DOHH2 (cell line): Measurements from ENCODE around the gene SUPT4H1.
A peak's percentile ranks its signal among the peaks of the same experiment; 100 is the strongest.

ENCODE experiments used
- H3F3A ChIP-seq: fragments of 200-600 bp; sonication (generic), shearing (Covaris generic); 2 replicates; pipeline ENCODE4 v1.6.0; 2016; ENCODE audit warnings: antibody characterized with exemption, mild to moderate bottlenecking; ENCODE audit not compliant: control insufficient read depth, insufficient read depth
- H3K27ac ChIP-seq: fragments of 200-600 bp; sonication (generic); 2 replicates; pipeline ENCODE4 v1.5.1; 2014; ENCODE audit warnings: low read depth, mild to moderate bottlenecking, low read length, moderate library complexity
- H3K27me3 ChIP-seq: fragments of 200-600 bp; sonication (generic); 2 replicates; pipeline ENCODE4 v1.6.1; 2014; ENCODE audit warnings: mild to moderate bottlenecking, low read length, mixed read lengths; ENCODE audit not compliant: control insufficient read depth
- H3K36me3 ChIP-seq: fragments of 200-600 bp; sonication (generic); 2 replicates; pipeline ENCODE4 v1.6.1; 2014; ENCODE audit warnings: mild to moderate bottlenecking, low read length, moderate library complexity, mixed read lengths; ENCODE audit not compliant: control insufficient read depth
- H3K4me1 ChIP-seq: fragments of 200-600 bp; sonication (generic); 2 replicates; pipeline ENCODE4 v1.6.1; 2014; ENCODE audit warnings: mild to moderate bottlenecking, low read length, mixed read lengths; ENCODE audit not compliant: control insufficient read depth
- H3K4me2 ChIP-seq: fragments of 200-600 bp; sonication (generic); 2 replicates; pipeline ENCODE4 v1.6.0; 2014; ENCODE audit warnings: mild to moderate bottlenecking, low read length, moderate library complexity
- H3K4me3 ChIP-seq: fragments of 200-600 bp; sonication (generic); 2 replicates; pipeline ENCODE4 v1.5.1; 2014; ENCODE audit warnings: mild to moderate bottlenecking, low read length, mixed read lengths
- H3K79me2 ChIP-seq: fragments of 200-600 bp; sonication (generic); 2 replicates; pipeline ENCODE4 v1.6.1; 2014; ENCODE audit warnings: mild to moderate bottlenecking, low read length, mixed read lengths; ENCODE audit not compliant: control insufficient read depth
- H3K9me2 ChIP-seq: fragments of 200-600 bp; sonication (generic); replicated peaks from 2 replicates; pipeline ENCODE4 v1.6.1; 2014; ENCODE audit warnings: mild to moderate bottlenecking, low read length, mixed read lengths; ENCODE audit not compliant: control insufficient read depth
- H3K9me3 ChIP-seq: fragments of 200-600 bp; sonication (generic); 2 replicates; pipeline ENCODE4 v1.6.1; 2014; ENCODE audit warnings: antibody characterized with exemption, low read length, mixed read lengths; ENCODE audit not compliant: control insufficient read depth, insufficient read depth
- H4K20me1 ChIP-seq: fragments of 200-600 bp; sonication (generic); 2 replicates; pipeline ENCODE4 v1.6.0; 2014; ENCODE audit warnings: low read depth, mild to moderate bottlenecking, antibody characterized with exemption, low read length, moderate library complexity; ENCODE audit not compliant: control insufficient read depth, insufficient read depth
- CTCF ChIP-seq: fragments of 200-600 bp; sonication (generic); IDR thresholded peaks from one replicate; pipeline ENCODE4 v1.5.1; 2014; ENCODE audit warnings: antibody characterized with exemption, mild to moderate bottlenecking, low read depth, low read length; ENCODE audit not compliant: poor library complexity, severe bottlenecking
- EZH2phosphoT487 ChIP-seq: fragments of 200-600 bp; sonication (generic); IDR thresholded peaks from 2 replicates; pipeline ENCODE4 v1.6.1; 2017; ENCODE audit warnings: borderline replicate concordance, mild to moderate bottlenecking, antibody characterized with exemption, low read length, moderate library complexity, mixed read lengths

Gene SUPT4H1

DNA sequence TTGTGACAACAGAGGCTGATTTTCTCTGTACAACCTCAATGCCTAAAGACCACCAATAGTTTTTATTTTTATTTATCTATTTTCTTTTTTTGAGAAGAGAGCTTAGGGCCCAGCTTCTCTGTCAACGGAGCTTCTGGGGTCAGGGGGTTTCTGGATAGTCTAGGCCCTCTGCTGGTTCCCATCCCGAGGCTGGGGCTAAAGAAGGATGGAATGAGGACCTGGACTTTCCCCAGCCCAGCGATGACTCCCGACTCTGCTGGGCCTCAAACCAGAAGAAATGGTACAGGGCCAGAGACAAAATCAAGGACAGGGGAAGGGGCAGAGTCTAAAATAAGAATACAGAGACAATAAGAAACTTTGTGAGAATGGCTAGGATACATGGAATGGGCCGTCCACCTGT, 17.7 kb downstream of the SUPT4H1 start:
- H3K4me1 ChIP-seq = peaks cover 75% of the 10 kb centered on the region
- H3K79me2 ChIP-seq = peaks cover 62% of the 10 kb centered on the region
- H3K4me3 ChIP-seq = peak overlapping the region; percentile 78
- H3F3A ChIP-seq = peaks cover 77% of the 10 kb centered on the region
- peak overlapping the region; percentile 100 for H3K27ac ChIP-seq
- H3K4me2 ChIP-seq = peak overlapping the region; percentile 98
- H3K27me3 ChIP-seq = peaks cover 8% of the 10 kb centered on the region
- peaks cover 48% of the 10 kb centered on the region for H3K36me3 ChIP-seq
- TF ChIP-seq EZH2phosphoT487 (no peak), CTCF (peak; percentile 19)
- peaks cover 9% of the 10 kb centered on the region; the same call in 1 of the 2 replicates for H4K20me1 ChIP-seq
- H3K9me3 ChIP-seq = no peaks in the 10 kb centered on the region
- no peaks in the 10 kb centered on the region for H3K9me2 ChIP-seq

GRCh38 chr17:58333736-58334207, 18.2 kb downstream of the SUPT4H1 start:
- Histone ChIP-seq H3K9me3 (no peaks in the 10 kb centered on the region), H3K4me1 (peaks cover 75% of the 10 kb centered on the region), H3K4me3 (peak overlapping the region; percentile 78), H3K4me2 (peak overlapping the region; percentile 98), H3K9me2 (no peaks in the 10 kb centered on the region), H3K79me2 (peaks cover 62% of the 10 kb centered on the region), H3K27ac (peak overlapping the region; percentile 100), H3K36me3 (peaks cover 47% of the 10 kb centered on the region), H4K20me1 (peaks cover 9% of the 10 kb centered on the region; the same call in 1 of the 2 replicates), H3F3A (peaks cover 80% of the 10 kb centered on the region), H3K27me3 (peaks cover 8% of the 10 kb centered on the region)
- no peak for TF ChIP-seq CTCF
- TF ChIP-seq EZH2phosphoT487 = no peak

GRCh38 chr17:58332778-58333735, 18.9 kb downstream of the SUPT4H1 start:
- Histone ChIP-seq H3K4me1 (peaks cover 76% of the 10 kb centered on the region), H3K27ac (peak overlapping the region; percentile 100), H3K4me3 (peak overlapping the region; percentile 78), H4K20me1 (peaks cover 9% of the 10 kb centered on the region; the same call in 1 of the 2 replicates), H3F3A (peaks cover 78% of the 10 kb centered on the region), H3K9me2 (no peaks in the 10 kb centered on the region), H3K36me3 (peaks cover 41% of the 10 kb centered on the region), H3K9me3 (no peaks in the 10 kb centered on the region), H3K27me3 (peaks cover 8% of the 10 kb centered on the region), H3K79me2 (peaks cover 56% of the 10 kb centered on the region), H3K4me2 (peak overlapping the region; percentile 98)
- TF ChIP-seq EZH2phosphoT487 = no peak
- TF ChIP-seq CTCF = no peak
